CD8-positive, alpha-beta memory T cell (primary cell): Measurements from ENCODE around the gene KLF9. TPM values are rescaled to one million over a fixed set of nuclear protein-coding genes. Genes with fewer than 3 reads are reported as not detected.

ENCODE experiments used
- CTCF ChIA-PET: fragments of 350-600 bp; sonication (Branson Sonifier 250); formaldehyde crosslinking; loops from one replicate; lab custom pipeline; 2021; ENCODE audit warnings: antibody characterized with exemption; lab: Charles Lee
- POLR2A ChIA-PET: fragments of 350-600 bp; sonication (Branson Sonifier 250); formaldehyde crosslinking; loops from one replicate; lab custom pipeline; 2021; ENCODE audit warnings: antibody characterized with exemption; lab: Charles Lee
- DNase-seq, 5 donors: peaks; one replicate each; pipeline versions ENCODE4 v3.0.0 to v3.0.0-alpha.2; 2020 to 2022; ENCODE audit warnings: mixed read lengths in 1 of 5
- H3K27ac ChIP-seq: one replicate; pipeline ENCODE4 v1.7.0; 2013; ENCODE audit warnings: low read depth, mild to moderate bottlenecking, low read length, moderate library complexity
- H3K27me3 ChIP-seq: 2 replicates; pipeline ENCODE4 v1.7.0; 2013; ENCODE audit warnings: low read length, mild to moderate bottlenecking; ENCODE audit not compliant: insufficient read depth, poor library complexity, severe bottlenecking
- H3K36me3 ChIP-seq: 2 replicates; pipeline ENCODE4 v1.7.0; 2013; ENCODE audit warnings: mild to moderate bottlenecking, low read length, moderate library complexity; ENCODE audit not compliant: insufficient read depth
- H3K4me1 ChIP-seq: 2 replicates; pipeline ENCODE4 v1.7.0; 2013; ENCODE audit warnings: mild to moderate bottlenecking, low read length, moderate library complexity; ENCODE audit not compliant: insufficient read depth
- H3K4me3 ChIP-seq: 2 replicates; pipeline ENCODE4 v1.7.0; 2013; ENCODE audit warnings: mild to moderate bottlenecking, low read length
- H3K9me3 ChIP-seq: 2 replicates; pipeline ENCODE4 v1.7.0; 2013; ENCODE audit warnings: mild to moderate bottlenecking, low read length
- H3K27ac Mint-ChIP-seq, 8 donors: one replicate each; pipeline ENCODE4 v1.8.0; 2020 to 2021; ENCODE audit warnings: mixed read lengths in 8 of 8, mild to moderate bottlenecking in 6 of 8, inconsistent platforms in 3 of 8, moderate library complexity in 3 of 8
- H3K27me3 Mint-ChIP-seq, 2 donors: one replicate each; pipeline ENCODE4 v1.8.0; 2020 to 2021; ENCODE audit warnings: mixed read lengths in 2 of 2, mild to moderate bottlenecking in 1 of 2, moderate library complexity in 1 of 2
- H3K36me3 Mint-ChIP-seq, 3 donors: one replicate each; pipeline ENCODE4 v1.8.0; 2020 to 2021; ENCODE audit warnings: mixed read lengths in 3 of 3, inconsistent platforms in 1 of 3, mild to moderate bottlenecking in 1 of 3
- H3K4me1 Mint-ChIP-seq, 3 donors: one replicate each; pipeline ENCODE4 v1.8.0; 2020 to 2021; ENCODE audit warnings: mixed read lengths in 3 of 3, inconsistent platforms in 1 of 3, mild to moderate bottlenecking in 1 of 3
- H3K4me3 Mint-ChIP-seq, 7 donors: one replicate each; pipeline ENCODE4 v1.8.0; 2020 to 2021; ENCODE audit warnings: mixed read lengths in 7 of 7, mild to moderate bottlenecking in 6 of 7, moderate library complexity in 4 of 7, inconsistent platforms in 2 of 7
- H3K9me3 Mint-ChIP-seq, 5 donors: one replicate each; pipeline ENCODE4 v1.8.0; 2020 to 2022; ENCODE audit warnings: mixed read lengths in 5 of 5, mild to moderate bottlenecking in 3 of 5, moderate library complexity in 2 of 5, inconsistent platforms in 1 of 5
- polyA plus RNA-seq: library from polyadenylated mRNA; unstranded; fragments of 300-500 nt; fragmentation: Illumina TruSeq; gene quantifications from one replicate; pipeline ENCODE4 v1.2.3, GENCODE V29; 2021
- total RNA-seq, 2 experiments: library from RNA; stranded (reverse); gene quantifications; one replicate each; pipeline ENCODE4 v1.2.3, GENCODE V29; 2021

Gene KLF9
- total and polyA plus RNA-seq, 3 experiments from 2014 or later, result 3.9 to 20.2 (median 19.2) TPM

DNA sequence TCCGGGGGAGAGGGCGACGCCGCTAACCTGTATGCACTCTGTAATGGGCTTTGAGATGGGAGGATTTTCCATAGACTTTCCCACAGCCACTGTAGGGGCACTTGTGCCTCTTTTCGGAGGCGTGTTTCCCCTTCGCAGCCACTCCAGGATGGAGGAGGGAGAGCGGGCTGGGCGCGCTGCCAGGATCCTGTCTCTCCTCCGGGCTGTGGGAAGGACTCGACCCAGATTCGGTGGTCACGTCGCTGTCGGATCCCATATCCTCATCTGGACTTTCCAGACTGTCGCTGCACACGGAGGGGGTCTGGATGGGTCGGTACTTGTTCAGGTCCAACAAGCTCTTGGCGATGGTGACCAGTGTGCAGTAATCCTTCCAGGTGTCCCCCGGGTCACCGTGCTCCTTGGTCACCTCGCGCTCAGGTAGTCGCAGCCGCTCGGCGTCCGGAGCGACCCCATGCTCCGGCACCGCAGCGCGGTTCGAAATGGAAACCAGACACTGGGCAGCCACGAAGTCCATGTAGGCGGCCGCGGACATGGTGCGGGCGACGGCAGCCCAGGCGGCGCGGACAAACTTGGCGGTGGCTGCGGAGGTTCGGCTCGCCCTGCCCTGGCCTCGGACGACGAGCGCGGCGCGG is 1.5 kb downstream of the KLF9 start:
- Histone ChIP-seq H3K36me3 (no peaks in the 10 kb centered on the region), H3K27ac (peak overlapping the region; percentile 98), H3K27me3 (no peaks in the 10 kb centered on the region), H3K4me1 (peaks cover 39% of the 10 kb centered on the region), H3K4me3 (peak overlapping the region; percentile 99), H3K9me3 (no peaks in the 10 kb centered on the region)
- Mint-ChIP-seq H3K36me3 (peaks cover 0 to 22% (median 0%) of the 10 kb centered on the region in 3 donors), H3K27me3 (peaks cover 0 to 2% of the 10 kb centered on the region in 2 donors), H3K9me3 (no peaks in the 10 kb centered on the region), H3K27ac (peak overlapping the region; percentile 97 to 100 (median 99)), H3K4me1 (peaks cover 43 to 59% (median 52%) of the 10 kb centered on the region in 3 donors), H3K4me3 (peak overlapping the region; percentile 95 to 99 (median 98))
- DNase-seq, result peak; percentile 42 to 72 (median 52)
- CTCF ChIA-PET, result interaction anchor here (0.9 to 1.5 kb wide), 3 partner anchors 24 to 190 kb away, joined by 3 to 4 read pairs (median 3); no protein-coding TSS in a partner anchor
- POLR2A ChIA-PET, result interaction anchor here (1.0 to 3.0 kb wide), 7 partner anchors 9 to 150 kb away, joined by 3 to 29 read pairs (median 5); no protein-coding TSS in a partner anchor

DNA sequence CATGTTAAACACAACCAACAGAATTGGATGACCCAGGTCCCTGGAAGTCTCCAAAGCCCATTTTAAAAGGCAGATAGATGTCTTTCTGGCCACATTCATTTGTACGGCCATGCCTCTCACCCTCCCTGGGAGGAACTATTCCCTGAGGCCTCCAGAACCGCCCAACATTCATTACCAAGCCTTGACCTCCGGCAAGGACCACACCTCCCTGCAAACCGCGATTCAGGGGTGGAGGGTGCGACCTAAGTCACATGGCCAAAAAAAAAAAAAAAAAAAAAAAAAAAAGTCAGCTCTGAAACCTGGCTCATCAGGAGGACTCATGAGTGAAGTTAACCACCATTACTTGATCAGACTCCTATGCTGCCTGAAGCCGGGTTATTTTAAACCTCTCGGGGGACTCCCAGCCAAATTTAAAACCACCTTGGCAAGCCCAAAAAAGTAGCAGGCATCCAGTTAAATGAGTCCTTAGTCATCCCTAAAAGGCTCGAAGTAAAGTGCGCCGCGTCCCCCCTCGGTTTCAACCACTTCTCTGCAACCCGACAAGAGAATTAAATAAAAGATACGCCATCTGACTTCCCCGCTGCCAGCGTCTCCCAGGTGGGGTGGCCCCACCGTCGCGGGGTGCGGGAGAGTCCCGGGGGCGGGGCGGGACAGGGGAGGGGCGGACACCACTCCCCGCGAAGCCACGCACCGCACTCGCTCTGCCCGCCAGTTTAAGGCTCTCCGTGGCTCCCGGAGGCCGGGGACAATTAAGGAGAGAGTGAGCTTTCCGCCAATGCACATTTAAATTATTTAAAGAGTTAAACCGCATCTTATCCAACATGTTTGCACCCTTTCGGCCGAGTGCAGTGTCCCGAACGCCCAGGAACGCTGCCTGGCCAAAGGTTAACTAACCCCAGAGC is 2.3 kb downstream of the KLF9 start:
- no peaks in the 10 kb centered on the region for H3K27me3 ChIP-seq
- POLR2A ChIA-PET, result interaction anchor here (0.6 to 3.0 kb wide), 13 partner anchors 9 to 449 kb away, joined by 3 to 29 read pairs (median 5); no protein-coding TSS in a partner anchor
- H3K4me3 ChIP-seq, result peak overlapping the region; percentile 99
- Mint-ChIP-seq H3K36me3 (peaks cover 0 to 26% (median 0%) of the 10 kb centered on the region in 3 donors), H3K27ac (peak overlapping the region; percentile 97 to 100 (median 99)), H3K27me3 (peaks cover 0 to 2% of the 10 kb centered on the region in 2 donors), H3K4me1 (peaks cover 51 to 67% (median 60%) of the 10 kb centered on the region in 3 donors), H3K4me3 (peak overlapping the region; percentile 95 to 99 (median 98)), H3K9me3 (no peaks in the 10 kb centered on the region)
- peak; percentile 64 to 81 (median 68) for DNase-seq
- peaks cover 47% of the 10 kb centered on the region for H3K4me1 ChIP-seq
- H3K27ac ChIP-seq, result peak overlapping the region; percentile 98
- no peaks in the 10 kb centered on the region for H3K9me3 ChIP-seq
- no peaks in the 10 kb centered on the region for H3K36me3 ChIP-seq
- CTCF ChIA-PET, result interaction anchor here (0.9 to 2.7 kb wide), 5 partner anchors 9 to 190 kb away, joined by 3 to 9 read pairs (median 4); no protein-coding TSS in a partner anchor

DNA sequence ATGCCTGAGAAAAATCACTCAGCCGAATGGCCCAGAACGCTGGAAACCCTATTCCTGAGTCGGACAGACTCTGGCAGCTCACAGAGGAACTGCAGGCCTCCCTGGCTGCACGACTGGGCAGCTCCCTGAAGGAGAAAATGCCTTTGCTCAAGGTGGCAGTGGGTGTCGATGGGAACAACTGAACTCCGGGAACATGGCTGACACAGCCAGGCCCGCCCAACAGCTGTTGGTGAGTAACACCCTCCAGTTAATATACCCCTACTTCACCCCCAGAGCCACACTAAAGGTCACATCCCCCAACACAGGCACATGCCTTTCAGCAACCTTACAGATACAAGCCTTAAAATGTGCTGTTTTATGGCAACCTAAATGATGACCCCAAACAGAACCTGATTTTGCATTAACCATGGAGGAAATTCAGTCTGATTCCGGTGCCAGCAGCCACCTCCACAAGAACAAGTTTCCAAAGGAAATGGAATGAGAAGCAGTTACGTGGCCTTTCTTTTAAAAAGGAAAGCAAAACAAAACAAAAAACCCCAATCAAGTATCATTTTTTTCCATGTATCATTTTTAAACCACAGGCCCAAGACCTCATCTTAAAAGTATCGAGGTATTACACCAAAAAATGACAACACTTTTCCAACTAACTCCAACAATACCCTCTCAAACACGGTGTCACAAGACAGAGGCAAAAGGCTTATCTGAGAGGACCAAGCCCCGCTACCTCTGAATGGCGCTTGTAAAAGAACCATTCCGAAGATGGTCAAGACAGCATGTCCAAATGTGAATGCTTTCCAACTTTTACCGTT is 3.1 kb downstream of the KLF9 start:
- Mint-ChIP-seq H3K9me3 (no peaks in the 10 kb centered on the region), H3K4me1 (peaks cover 57 to 72% (median 65%) of the 10 kb centered on the region in 3 donors), H3K36me3 (peaks cover 0 to 26% (median 0%) of the 10 kb centered on the region in 3 donors), H3K27ac (peak overlapping the region; percentile 97 to 100 (median 99)), H3K4me3 (peak overlapping the region; percentile 95 to 99 (median 98)), H3K27me3 (peaks cover 0 to 2% of the 10 kb centered on the region in 2 donors)
- POLR2A ChIA-PET, result interaction anchor here (0.8 to 3.0 kb wide), 6 partner anchors 8 to 151 kb away, joined by 3 to 29 read pairs (median 6); no protein-coding TSS in a partner anchor
- Histone ChIP-seq H3K27ac (peak overlapping the region; percentile 98), H3K4me3 (peak overlapping the region; percentile 99), H3K36me3 (no peaks in the 10 kb centered on the region), H3K9me3 (no peaks in the 10 kb centered on the region), H3K4me1 (peaks cover 56% of the 10 kb centered on the region), H3K27me3 (no peaks in the 10 kb centered on the region)
- peak in 4 of 5 donors; percentile 20 to 68 (median 54) for DNase-seq
- CTCF ChIA-PET, result interaction anchor here (0.9 to 2.7 kb wide), 6 partner anchors 10 to 191 kb away, joined by 3 to 9 read pairs (median 4); no protein-coding TSS in a partner anchor

DNA sequence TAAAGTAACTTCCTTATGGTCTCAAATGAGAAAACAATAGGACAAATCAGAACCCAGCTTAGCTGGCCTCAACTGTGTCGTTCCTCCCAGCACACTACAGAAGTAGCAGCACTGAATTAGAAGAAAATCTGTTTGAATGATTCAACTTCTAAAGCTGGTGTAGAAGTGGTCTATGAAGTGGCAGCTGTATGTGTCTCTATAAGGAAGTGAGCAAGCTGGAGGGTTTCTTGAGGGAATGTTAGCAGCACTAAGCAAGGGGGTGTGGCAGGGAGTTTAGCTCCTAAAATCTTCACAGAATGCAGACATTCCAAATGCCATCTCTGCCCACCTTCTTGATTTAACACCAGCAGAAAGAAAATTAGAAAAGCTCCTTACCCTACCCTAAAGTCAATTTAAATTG is 4.1 kb downstream of the KLF9 start:
- peaks cover 0 to 26% (median 0%) of the 10 kb centered on the region in 3 donors for H3K36me3 Mint-ChIP-seq
- no peaks in the 10 kb centered on the region for H3K9me3 ChIP-seq
- peaks cover 67 to 79% (median 73%) of the 10 kb centered on the region in 3 donors for H3K4me1 Mint-ChIP-seq
- H3K27ac ChIP-seq, result peak overlapping the region; percentile 98
- no peak for DNase-seq
- H3K36me3 ChIP-seq, result no peaks in the 10 kb centered on the region
- CTCF ChIA-PET, result interaction anchor here (0.9 to 2.7 kb wide), 6 partner anchors 11 to 192 kb away, joined by 3 to 9 read pairs (median 4); no protein-coding TSS in a partner anchor
- H3K27ac Mint-ChIP-seq, result peak overlapping the region; percentile 97 to 100 (median 99)
- peaks cover 65% of the 10 kb centered on the region for H3K4me1 ChIP-seq
- peaks cover 0 to 4% of the 10 kb centered on the region in 2 donors for H3K27me3 Mint-ChIP-seq
- no peaks in the 10 kb centered on the region for H3K27me3 ChIP-seq
- H3K4me3 Mint-ChIP-seq, result peak overlapping the region; percentile 95 to 99 (median 98)
- POLR2A ChIA-PET, result interaction anchor here (0.8 to 1.4 kb wide), 3 partner anchors 10 to 14 kb away, joined by 3 to 18 read pairs (median 3); no protein-coding TSS in a partner anchor
- peak overlapping the region; percentile 99 for H3K4me3 ChIP-seq
- no peaks in the 10 kb centered on the region for H3K9me3 Mint-ChIP-seq

DNA sequence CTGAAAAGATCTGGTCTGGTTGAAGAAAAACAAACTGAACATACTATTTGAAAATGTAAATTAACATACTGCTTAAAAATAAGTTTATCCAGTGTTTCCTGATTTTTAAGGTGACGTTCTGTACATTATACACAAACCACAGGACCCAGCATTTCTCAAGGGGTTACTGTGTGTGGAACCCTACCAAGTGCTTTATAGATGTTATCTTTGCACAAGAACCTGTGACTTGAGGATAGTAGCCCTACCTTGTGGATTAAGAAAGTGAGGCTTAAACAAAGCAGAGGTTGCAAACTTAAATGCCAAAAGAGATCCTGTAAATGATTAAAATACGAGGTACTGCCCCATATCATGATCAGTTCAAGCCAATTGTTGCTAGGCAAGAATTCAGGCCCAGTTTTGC is 4.7 kb downstream of the KLF9 start:
- H3K9me3 ChIP-seq, result no peaks in the 10 kb centered on the region
- Mint-ChIP-seq H3K36me3 (peaks cover 0 to 26% (median 0%) of the 10 kb centered on the region in 3 donors), H3K9me3 (no peaks in the 10 kb centered on the region), H3K4me3 (peak overlapping the region; percentile 95 to 99 (median 98)), H3K27me3 (peaks cover 0 to 4% of the 10 kb centered on the region in 2 donors), H3K27ac (peak overlapping the region; percentile 26 to 100 (median 98)), H3K4me1 (peaks cover 69 to 79% (median 75%) of the 10 kb centered on the region in 3 donors)
- peak overlapping the region; percentile 99 for H3K4me3 ChIP-seq
- DNase-seq, result no peak
- ChIA-PET POLR2A (interaction anchor here (1.0 to 1.4 kb wide), 2 partner anchors 11 kb away, joined by 6 to 18 read pairs; no protein-coding TSS in a partner anchor), CTCF (interaction anchor here (1.1 to 2.7 kb wide), 2 partner anchors 12 to 25 kb away, joined by 3 to 9 read pairs; no protein-coding TSS in a partner anchor)
- no peaks in the 10 kb centered on the region for H3K36me3 ChIP-seq
- H3K27ac ChIP-seq, result peak overlapping the region; percentile 98
- H3K4me1 ChIP-seq, result peaks cover 60% of the 10 kb centered on the region
- H3K27me3 ChIP-seq, result no peaks in the 10 kb centered on the region

DNA sequence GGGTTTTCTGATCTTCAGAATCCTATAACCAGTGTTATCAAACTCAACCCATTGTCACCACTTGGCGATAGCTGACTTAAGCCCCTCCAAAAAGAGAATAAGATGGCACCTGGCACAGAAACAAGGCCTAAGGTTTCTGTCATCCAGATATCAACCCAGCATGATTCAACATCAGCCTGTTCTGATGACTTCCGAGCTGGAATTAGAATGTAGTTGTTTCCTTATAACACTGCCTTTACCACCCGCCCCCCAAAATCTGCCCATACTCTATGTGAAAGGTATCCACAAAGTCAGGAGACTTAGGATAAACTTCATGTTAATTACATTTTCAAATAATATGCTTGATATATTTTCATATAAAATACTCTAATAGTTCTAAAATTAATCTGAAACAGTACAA is 5.2 kb downstream of the KLF9 start:
- H3K4me3 ChIP-seq, result no peak overlapping the region

More for the DNA sequence above, 5.2 kb downstream of the KLF9 start:
- Mint-ChIP-seq H3K4me3 (peak overlapping the region in 1 of 7 donors; percentile 18), H3K4me1 (peaks cover 65 to 77% (median 72%) of the 10 kb centered on the region in 3 donors), H3K27me3 (peaks cover 0 to 4% of the 10 kb centered on the region in 2 donors), H3K9me3 (no peaks in the 10 kb centered on the region), H3K36me3 (peaks cover 0 to 26% (median 0%) of the 10 kb centered on the region in 3 donors), H3K27ac (peak overlapping the region in 3 of 8 donors; percentile 51 to 100 (median 52))
- H3K36me3 ChIP-seq, result no peaks in the 10 kb centered on the region
- H3K9me3 ChIP-seq, result no peaks in the 10 kb centered on the region
- POLR2A ChIA-PET, result interaction anchor here (1.0 kb wide), 1 partner anchor 12 kb away, joined by 6 read pairs; no protein-coding TSS in a partner anchor
- DNase-seq, result no peak
- H3K27ac ChIP-seq, result no peak overlapping the region
- CTCF ChIA-PET, result interaction anchor here (1.1 kb wide), 1 partner anchor 25 kb away, joined by 3 read pairs; no protein-coding TSS in a partner anchor
- H3K27me3 ChIP-seq, result no peaks in the 10 kb centered on the region
- peaks cover 55% of the 10 kb centered on the region for H3K4me1 ChIP-seq
